Effector memory CD4-positive, alpha-beta T cell (primary cell): ENCODE results near the gene HTT.

Experiments used
- DNase-seq, 3 donors: peaks; one replicate each; pipeline ENCODE4 v3.0.0-alpha.2; 2020
- H3K27ac ChIP-seq: 2 replicates; pipeline ENCODE4 v1.7.0; 2013; ENCODE audit warnings: mild to moderate bottlenecking, low read length, moderate library complexity; ENCODE audit not compliant: insufficient read depth, poor library complexity, severe bottlenecking
- H3K27me3 ChIP-seq: replicated peaks from 2 replicates; pipeline ENCODE4 v1.7.0; 2013; ENCODE audit warnings: mild to moderate bottlenecking, low read length; ENCODE audit not compliant: insufficient read depth, control insufficient read depth, poor library complexity, severe bottlenecking
- H3K36me3 ChIP-seq: 2 replicates; pipeline ENCODE4 v1.7.0; 2013; ENCODE audit warnings: mild to moderate bottlenecking, low read length, moderate library complexity; ENCODE audit not compliant: control insufficient read depth, insufficient read depth
- H3K4me1 ChIP-seq: 2 replicates; pipeline ENCODE4 v1.7.0; 2013; ENCODE audit warnings: low read length, mild to moderate bottlenecking; ENCODE audit not compliant: control insufficient read depth, insufficient read depth, poor library complexity, severe bottlenecking
- H3K4me3 ChIP-seq: 2 replicates; pipeline ENCODE4 v1.7.0; 2013; ENCODE audit warnings: low read length, low read depth, mild to moderate bottlenecking; ENCODE audit not compliant: insufficient read depth, poor library complexity, severe bottlenecking
- H3K9me3 ChIP-seq: 2 replicates; pipeline ENCODE4 v1.7.0; 2013; ENCODE audit warnings: mild to moderate bottlenecking, low read length, moderate library complexity; ENCODE audit not compliant: control insufficient read depth

The HTT gene

DNA sequence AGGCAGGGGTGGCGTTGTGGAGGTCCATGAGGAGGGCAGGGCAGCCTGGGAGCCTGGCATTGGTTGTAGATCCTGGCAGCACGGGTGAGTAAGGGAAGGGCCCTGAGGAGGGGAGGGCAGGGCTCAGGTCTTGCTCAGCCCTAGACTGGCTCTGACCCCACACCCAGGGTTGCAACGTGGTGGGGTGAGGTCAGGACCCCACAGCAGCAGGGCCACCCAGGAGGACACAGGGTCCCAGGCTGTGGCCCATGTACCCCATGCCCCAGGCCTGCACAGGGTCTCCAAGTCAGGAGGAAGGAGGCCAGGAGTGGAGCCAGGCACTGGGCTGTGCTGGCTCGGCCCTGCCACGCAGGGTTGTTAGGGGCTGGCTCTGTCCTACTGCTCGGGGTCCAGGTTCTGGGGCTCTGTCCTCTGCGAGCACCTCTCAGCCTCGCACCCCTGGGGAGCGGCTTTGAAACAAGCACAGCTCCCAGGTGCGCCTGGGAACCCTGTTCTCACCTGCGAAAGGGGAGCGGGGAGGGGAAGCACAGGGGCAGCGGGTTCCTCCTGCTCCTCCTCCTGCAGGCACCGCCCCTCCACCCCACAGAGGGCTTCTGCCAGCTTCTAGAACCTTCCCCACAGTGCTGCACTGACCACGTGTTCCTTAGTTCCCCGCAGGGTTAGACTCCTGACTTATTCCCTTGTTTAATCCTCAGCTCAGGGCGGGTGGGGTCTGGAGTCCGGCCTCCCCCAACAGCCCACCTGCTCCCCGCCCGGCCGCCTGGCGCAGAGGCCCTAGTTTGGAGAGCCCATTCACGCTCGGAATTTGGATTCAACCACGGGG is 194.8 kb downstream of the HTT start:
- Histone ChIP-seq H3K36me3 (no peaks in the 10 kb centered on the region), H3K27me3 (no peaks in the 10 kb centered on the region), H3K4me1 (no peaks in the 10 kb centered on the region), H3K9me3 (no peaks in the 10 kb centered on the region), H3K4me3 (no peak overlapping the region), H3K27ac (no peak overlapping the region)
- no peak for DNase-seq

DNA sequence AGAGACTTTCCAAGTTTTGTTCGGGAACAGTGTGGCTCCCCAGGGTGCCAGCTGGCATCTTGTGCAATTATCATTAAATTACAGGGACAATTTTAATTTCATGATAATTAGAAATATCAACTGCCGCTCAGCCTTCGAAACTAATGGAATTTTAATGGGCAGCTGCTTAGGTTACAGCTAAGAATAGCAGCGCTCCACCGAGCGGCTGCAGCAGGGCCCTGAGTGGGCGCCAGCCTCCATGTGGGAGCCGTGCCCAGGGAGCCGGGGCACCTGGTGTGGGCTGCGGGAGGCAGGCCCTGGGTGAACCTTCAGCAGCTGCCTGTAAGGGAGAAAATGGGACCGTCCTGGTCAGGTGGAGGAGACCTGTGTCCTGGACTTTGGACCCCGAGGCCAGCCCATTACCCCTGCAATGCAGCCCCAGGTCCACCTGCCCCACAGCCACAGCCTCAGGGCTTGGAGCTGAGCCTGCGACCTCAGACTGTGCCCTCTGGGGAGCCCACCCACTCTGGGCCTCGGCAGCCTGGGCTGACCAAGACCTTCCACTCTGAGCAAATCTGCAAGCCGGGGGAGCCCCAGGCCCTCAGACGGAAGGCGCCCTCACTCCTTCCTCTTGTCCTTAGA is 195.6 kb downstream of the HTT start:
- H3K9me3 ChIP-seq: no peaks in the 10 kb centered on the region
- no peaks in the 10 kb centered on the region for H3K27me3 ChIP-seq
- no peaks in the 10 kb centered on the region for H3K36me3 ChIP-seq
- H3K4me3 ChIP-seq: no peak overlapping the region
- no peak overlapping the region for H3K27ac ChIP-seq
- DNase-seq: no peak
- no peaks in the 10 kb centered on the region for H3K4me1 ChIP-seq

DNA sequence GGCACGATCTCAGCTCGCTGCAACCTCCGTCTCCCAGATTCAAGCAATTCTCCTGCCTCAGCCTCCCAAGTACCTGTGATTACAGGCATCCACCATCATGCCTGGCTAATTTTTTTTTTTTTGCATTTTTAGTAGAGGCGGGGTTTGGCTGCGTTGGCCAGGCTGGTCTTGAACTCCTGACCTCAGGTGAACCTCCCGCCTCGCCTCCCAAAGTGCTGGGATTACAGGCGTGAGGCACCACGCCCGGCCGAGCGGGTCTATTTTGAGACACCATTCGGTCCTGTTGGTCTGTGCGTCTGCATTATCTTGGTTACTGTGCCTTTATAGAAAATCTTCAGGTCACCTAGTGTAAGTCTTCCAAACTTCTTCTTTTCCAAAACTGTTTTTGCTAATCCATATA is 196.7 kb downstream of the HTT start:
- Histone ChIP-seq H3K4me3 (no peak overlapping the region), H3K27ac (no peak overlapping the region), H3K27me3 (no peaks in the 10 kb centered on the region), H3K9me3 (no peaks in the 10 kb centered on the region), H3K36me3 (no peaks in the 10 kb centered on the region), H3K4me1 (no peaks in the 10 kb centered on the region)
- no peak for DNase-seq

DNA sequence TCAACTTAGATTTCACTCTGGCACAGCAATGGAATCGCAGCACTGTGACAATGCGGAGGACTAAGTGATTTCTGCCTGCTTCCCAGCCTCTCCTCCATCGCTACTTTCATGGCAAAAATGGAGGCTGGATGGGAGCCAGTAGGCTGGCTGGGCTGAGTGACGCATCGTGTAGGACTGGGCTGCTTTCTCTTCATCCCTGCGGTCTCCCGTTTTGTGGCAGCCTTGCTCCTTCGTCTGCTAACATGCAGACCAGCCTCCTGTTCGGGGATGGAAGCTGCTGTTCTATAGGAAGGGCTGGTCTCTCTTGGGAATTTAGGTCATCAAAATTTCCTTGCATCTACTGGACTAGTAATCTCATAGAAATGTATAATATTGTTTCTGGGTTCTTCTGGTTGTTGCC is 202.5 kb downstream of the HTT start:
- Histone ChIP-seq H3K27me3 (no peaks in the 10 kb centered on the region), H3K27ac (no peak overlapping the region), H3K4me3 (no peak overlapping the region), H3K9me3 (no peaks in the 10 kb centered on the region), H3K36me3 (no peaks in the 10 kb centered on the region), H3K4me1 (no peaks in the 10 kb centered on the region)
- DNase-seq: no peak

DNA sequence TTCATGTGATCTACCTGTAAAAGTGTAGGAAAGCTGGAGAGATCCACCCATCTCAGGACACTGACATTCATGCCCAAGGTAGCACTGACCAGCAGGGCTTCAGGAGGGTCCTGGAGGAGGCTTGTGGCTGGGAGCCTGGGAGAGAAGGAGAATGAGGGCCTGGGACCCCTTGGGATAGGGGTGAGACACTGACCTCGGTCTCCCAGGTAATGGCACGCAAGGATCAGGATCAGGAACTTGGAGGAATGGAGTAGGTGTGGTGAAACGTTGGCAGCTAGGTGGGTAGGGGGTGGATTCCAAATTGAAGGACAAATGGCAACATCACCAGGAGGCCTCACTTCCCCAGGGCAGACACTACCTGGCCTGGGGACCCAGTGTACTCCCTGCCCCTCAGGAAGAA is 206.0 kb downstream of the HTT start:
- Histone ChIP-seq H3K36me3 (no peaks in the 10 kb centered on the region), H3K4me3 (no peak overlapping the region), H3K4me1 (no peaks in the 10 kb centered on the region), H3K27ac (no peak overlapping the region), H3K9me3 (no peaks in the 10 kb centered on the region), H3K27me3 (no peaks in the 10 kb centered on the region)
- no peak for DNase-seq

DNA sequence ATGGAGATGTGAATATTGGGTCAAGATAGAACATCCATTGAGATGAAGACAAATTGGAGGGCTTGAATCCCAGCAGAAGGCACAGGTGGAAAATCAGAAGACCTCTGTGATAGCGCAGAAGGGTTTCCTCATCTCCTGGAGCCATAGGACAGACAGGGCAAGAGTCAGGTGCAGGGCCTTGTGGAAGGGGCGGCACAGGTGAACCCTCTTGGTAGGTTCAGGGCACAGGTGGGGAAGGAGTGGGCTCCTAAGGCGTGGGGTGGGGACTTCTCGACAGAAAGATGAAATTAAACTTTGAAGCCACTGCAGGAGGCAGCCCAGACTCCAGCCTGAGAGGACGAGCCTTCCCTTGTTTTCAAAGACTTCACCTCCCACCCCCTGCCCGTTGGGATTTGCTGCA is 209.0 kb downstream of the HTT start:
- no peaks in the 10 kb centered on the region for H3K9me3 ChIP-seq
- H3K36me3 ChIP-seq: no peaks in the 10 kb centered on the region
- no peaks in the 10 kb centered on the region for H3K27me3 ChIP-seq
- H3K27ac ChIP-seq: no peak overlapping the region
- no peak for DNase-seq
- H3K4me3 ChIP-seq: no peak overlapping the region
- H3K4me1 ChIP-seq: no peaks in the 10 kb centered on the region

DNA sequence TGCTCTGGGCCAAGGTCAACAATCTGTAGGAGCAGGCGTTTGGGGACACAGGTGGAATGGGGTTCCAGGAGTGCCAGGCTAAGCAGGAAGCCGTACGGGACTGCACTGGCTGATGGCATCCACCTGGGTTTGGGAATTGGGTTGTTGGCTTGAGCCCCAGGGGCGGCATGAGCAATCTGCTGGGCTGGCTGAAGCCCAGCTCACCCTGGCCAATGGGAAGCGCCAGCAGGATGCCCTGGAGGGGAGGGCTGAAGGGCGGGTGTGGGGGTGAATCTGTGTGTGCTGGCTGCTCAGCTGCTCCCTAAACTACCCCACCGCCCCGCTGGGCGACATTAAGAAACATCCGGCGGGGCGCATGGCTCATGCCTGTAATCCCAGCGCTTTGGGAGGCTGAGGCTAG is 209.4 kb downstream of the HTT start:
- Histone ChIP-seq H3K9me3 (no peaks in the 10 kb centered on the region), H3K4me3 (no peak overlapping the region), H3K4me1 (no peaks in the 10 kb centered on the region), H3K27ac (no peak overlapping the region), H3K36me3 (no peaks in the 10 kb centered on the region), H3K27me3 (no peaks in the 10 kb centered on the region)
- no peak for DNase-seq

DNA sequence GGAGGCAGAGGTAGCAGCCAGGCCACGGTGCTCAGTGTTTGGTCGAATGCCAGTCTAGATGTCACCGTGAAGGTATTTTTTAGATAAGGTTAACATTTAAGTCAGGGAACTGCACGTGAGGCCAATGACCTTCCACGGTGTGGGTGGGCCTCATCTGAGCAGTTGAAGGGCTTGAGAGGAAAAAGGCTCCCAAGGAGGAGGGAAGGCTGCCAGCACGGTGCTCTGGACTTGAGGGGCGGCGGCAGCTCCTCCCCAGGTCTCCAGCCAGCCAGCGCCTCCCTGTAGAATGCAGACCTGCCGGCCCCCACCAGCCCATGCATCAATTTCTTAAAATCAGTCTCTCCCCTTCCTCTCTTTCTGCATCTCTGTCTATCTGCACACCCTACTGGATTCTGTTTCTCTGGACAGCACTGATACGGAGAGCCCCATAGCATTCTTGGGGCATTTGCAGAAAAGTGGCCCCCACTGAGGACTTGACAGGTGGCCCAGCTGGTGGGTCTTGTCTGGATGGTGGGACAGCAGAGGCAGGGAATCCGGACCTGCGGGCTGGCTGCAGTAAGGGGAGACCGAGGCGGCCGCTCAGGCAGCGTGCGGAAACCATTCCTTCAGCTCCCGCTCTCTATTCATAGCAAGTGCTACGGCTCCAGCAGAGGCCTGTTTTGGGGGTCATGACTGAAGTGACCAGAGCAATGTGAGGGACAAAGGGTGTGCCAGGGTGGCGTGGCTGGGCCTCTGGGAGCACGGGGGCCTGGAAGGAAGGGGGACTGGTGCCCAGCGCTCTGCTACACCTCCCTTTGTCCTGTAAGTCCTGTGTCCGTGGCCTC is 210.5 kb downstream of the HTT start:
- DNase-seq: no peak
- Histone ChIP-seq H3K27ac (no peak overlapping the region), H3K27me3 (no peaks in the 10 kb centered on the region), H3K9me3 (no peaks in the 10 kb centered on the region), H3K4me1 (no peaks in the 10 kb centered on the region), H3K36me3 (no peaks in the 10 kb centered on the region), H3K4me3 (no peak overlapping the region)

DNA sequence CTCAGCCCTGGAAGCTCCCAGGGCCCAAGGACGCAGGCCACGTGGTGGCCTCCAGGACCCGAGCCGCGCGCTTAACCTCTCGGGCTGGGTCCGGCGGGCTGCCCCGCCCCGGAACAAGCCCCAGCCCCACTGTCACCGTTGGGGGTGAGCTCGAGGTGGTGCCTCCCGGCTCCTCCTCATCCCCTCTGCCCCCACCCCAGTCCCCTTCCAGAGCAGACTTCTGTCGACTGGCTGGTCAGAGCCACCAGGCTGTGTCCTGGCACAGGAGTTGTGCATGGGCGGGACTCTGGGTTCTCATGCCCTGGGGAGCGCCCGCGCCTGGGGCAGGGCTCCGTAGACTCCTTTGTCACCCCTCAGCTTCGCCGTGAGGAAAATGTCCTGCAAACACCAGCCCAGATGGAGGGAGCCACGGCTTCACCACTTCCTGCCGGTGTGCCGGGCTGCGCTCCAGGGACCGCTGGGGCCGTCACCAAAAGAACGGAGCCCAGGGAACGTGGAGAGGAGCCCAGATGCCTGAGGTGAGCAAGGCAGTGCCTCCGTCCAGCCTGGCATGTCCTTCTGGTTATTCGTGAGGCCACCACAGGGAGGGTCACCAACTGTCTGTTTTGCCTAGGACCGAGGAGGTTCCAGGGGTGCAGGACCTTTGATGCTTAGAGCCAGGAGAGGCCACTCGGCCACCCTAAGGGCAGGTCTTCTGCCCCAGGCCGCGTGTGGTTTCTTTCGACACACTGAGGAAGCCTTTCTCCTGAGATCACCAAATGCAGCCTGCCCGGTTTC is 211.3 kb downstream of the HTT start:
- no peaks in the 10 kb centered on the region for H3K4me1 ChIP-seq
- H3K36me3 ChIP-seq: no peaks in the 10 kb centered on the region
- no peaks in the 10 kb centered on the region for H3K27me3 ChIP-seq
- DNase-seq: no peak
- no peaks in the 10 kb centered on the region for H3K9me3 ChIP-seq
- H3K27ac ChIP-seq: no peak overlapping the region
- H3K4me3 ChIP-seq: no peak overlapping the region
